Ammon's horn (tissue), 1 donor: ENCODE data around the gene NDUFA11.

ENCODE experiments used
- DNase-seq: peaks from one replicate; pipeline ENCODE4 v3.0.0-alpha.2; 2016; ENCODE audit warnings: low spot score

The NDUFA11 gene

GRCh38 chr19:5903624-5904351 lies at the start of gene NDUFA11:
TSS of gene NDUFA11 (minus strand) at chr19:5903790. CDS start at chr19:5903708, 82 bp downstream.
- DNase-seq: peak; percentile 93

- no peak for DNase-seq
These were observed 49.5 kb upstream of the NDUFA11 start for GRCh38 chr19:5953030-5953589.

DNA sequence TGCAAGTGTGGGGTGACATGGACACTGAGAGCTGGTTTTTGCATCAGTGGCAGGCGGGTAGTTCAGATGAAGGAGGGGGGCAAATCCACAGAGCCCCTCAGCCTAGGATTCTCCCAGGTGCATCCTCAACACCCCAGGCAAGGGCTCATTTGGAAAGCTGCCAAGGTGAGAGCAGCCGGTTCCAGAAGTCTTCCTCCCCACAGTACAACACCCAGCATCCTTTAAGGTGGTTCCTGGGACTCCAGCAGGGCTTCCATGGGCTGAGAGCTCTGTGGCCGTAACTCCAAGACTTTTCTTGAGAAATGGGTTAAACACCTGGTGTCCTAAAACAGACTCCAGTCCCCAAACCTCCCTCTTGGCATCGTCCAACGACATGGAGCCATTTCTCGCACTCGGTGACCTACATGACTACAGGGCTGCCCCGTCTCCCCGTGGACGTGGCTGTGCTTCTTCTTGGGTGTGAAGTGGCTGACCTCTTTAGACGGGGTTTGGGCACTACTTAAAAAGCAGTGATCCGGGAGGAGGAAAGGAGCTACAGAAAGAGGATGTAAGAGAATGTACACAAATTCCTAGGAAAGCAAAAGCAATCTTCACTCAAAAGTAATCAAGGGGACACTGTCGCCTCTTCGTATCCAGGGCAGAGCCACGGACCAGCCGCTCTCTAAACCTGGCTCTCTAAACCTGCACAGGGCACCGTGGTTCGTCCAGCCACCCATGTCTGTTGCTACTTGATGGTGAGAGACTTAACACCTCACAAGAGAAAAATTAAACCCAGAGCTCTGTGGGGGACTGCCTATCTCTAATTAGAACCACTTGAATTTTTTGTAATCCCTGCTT lies 48.8 kb upstream of the NDUFA11 start:
- DNase-seq: no peak

GRCh38 chr19:5951338-5951861 lies 47.8 kb upstream of the NDUFA11 start:
- peak; percentile 71 for DNase-seq

- DNase-seq: no peak
These were observed 47.2 kb upstream of the NDUFA11 start for GRCh38 chr19:5950741-5951140.

DNA sequence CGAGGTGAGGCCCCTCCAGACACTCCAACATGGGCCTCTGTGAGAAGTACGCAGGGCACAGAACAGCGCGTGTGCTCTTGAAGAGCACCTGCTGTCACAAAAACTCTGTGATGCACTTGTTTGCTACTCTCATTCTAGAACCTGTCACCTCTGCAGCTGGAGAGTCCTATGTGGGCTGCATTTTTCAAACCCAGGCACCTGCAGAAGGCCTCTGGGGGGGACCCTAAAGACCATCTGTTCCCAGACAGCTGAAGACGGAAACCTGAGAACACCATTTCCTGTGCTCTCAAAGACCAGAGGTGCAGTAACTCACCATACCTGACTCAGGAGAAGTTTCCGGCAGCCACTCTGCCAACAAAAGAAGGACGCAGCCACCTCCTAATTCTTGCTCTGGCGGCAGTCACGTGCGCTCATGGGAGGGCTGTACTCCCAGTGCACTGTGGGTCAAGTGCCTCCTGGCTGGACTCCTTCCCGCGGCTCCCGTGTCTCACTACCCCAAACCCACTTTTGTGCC lies 46.3 kb upstream of the NDUFA11 start:
- DNase-seq: no peak

GRCh38 chr19:5948752-5949564 lies 45.4 kb upstream of the NDUFA11 start:
- DNase-seq: peak; percentile 53

DNA sequence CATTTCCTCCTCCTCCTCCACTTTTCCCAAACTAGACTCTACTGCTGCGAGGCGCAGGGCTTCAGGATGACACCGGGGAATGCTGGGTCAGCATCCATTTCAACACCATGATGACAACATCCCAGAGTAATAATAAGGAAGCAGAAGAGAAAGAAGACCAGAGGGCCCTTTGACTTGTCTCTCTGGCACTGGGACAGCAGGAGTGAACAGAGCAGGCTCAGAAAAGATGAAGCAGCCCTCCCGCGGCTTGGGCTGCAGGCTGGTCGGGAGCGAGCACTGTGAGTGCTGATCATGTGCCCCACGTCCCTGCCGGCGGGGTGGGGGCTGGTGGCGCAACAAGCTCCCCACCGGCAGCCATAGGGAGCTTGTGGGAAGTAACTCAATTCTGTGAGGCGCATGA lies 43.8 kb upstream of the NDUFA11 start:
- peak; percentile 94 for DNase-seq

DNA sequence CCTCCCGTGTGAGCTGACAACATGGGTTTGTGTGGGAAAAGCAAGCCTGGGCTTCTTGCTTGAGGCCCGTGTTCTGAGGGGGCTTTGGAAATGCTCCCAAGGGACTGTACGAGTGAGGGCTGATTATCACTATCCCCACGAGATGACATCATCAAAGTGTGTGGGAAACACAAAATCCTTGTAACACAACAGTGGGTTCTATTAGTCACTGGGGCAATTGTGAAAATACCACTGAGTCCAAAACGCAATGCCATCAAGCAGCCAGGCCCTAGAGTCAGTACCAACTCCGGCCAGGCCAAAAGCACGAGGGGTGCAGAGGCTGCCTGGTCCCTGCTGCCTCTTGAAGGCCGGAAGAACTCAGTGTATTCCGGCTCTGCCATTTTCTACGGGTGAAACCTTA lies 40.0 kb upstream of the NDUFA11 start:
- no peak for DNase-seq

DNA sequence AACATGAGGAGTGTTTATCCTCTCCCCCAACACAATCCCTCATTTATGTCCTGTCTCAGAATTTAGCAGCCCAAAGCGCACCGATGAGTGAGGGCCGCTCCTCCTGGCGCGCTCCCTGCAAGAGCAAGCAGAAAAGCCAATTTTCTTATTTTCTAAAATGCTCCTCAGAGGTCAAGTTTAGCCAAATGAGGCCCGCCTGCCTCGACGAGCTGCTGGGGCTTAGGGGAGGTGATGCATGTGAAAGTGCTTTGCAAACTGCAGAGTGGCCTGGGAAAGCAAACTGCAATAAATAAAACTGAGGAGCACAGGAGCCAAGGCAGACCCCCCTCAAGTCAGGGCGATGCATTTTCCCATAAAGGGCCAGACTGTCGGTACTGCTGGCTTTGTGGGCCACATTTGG lies 39.5 kb upstream of the NDUFA11 start:
- no peak for DNase-seq

DNA sequence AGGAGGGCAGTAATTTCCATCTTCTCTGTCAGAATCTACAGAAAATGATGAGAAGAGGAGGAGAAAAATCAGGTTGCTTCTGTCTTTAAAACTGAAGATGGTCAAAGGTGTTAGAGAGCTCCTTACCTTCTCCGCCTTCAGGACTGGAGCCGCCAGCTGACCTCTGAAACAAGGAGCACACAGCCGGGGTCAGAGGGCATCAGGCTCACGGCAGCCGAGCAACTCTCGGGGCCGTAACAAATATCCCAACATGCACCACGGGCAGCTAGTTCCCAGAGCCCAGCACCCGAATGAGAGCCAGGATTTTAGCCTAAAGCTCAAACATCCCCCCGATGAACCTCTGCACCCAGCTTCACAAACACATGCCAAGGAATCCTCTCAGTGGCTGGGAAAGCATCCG lies 38.1 kb upstream of the NDUFA11 start:
- DNase-seq: no peak

DNA sequence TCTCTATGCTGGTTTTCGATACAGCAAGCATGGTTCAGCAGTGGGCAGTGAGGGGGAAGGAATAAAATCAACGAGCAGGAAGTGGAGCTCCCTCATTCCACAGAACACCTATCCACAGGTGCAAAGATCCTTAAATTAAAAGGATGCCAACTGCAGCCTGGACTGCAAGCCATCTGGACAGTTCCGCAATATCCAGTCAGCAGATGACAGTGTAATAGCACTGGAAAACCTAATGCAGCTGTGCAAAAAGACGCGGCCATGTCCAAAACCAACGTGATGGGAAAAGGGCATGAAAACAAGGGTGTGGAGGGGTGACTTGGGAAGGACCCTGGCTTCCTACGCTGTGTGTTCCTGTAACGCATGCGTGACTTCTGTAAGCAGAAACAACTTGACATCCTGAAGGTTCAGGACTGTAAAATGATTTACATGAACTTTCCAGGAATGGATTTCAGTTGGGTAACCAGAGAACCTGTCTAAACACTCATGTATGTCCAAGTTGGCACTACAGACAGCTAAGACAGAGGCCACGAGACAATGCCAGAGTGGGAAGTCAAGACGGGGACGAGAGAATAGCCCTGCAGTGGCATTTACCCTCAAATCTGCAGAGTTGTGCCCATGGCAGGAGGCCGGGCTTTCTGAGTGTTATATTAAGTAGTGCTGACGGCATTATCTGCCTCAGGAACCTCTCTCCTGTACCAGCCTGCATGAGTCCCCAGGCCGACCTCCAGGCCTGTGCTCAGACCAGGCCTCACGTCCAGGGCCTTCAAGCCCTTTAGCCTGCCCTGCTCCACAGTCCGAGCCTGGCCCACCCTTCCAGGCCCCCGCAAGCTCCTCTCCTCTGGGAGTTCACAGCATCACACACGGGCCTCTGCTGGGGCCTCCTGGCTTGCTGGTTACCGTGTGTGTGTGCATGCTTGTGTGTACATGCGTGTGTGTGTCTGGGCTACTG lies 36.9 kb upstream of the NDUFA11 start:
- no peak for DNase-seq

DNA sequence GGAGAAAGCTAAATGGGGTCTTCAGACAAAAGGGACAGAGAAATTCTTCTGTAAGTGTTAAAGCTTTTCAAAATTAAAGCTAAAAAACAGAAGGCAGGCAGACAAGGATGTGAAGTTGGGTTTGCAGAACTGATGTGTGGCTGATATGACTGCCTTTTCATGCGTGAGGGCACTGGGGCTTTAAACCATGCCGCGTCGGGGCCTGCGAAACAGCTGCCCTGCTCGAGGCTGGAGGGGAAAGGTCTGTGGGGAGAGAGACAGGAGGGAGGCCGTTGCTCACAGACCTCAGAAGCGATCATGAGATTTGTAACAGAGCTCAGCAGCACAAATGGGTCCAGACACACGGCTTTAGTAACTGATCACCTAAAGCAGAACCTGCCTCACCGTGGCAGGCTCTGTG lies 34.0 kb upstream of the NDUFA11 start:
- no peak for DNase-seq

DNA sequence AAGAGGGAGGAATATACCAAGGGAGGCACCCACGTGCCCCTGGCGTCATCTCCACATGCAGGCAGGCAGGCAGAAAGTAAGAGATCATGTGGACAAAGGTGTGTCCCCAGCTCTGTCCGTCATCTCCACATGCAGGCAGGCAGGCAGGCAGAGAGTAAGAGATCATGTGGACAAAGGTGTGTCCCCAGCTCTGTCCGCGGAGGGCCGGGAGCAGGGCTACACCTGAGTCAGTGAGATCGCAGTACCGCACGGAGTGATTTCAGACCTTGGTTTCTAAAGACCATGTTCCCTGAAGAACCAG lies 32.7 kb upstream of the NDUFA11 start:
- DNase-seq: no peak

DNA sequence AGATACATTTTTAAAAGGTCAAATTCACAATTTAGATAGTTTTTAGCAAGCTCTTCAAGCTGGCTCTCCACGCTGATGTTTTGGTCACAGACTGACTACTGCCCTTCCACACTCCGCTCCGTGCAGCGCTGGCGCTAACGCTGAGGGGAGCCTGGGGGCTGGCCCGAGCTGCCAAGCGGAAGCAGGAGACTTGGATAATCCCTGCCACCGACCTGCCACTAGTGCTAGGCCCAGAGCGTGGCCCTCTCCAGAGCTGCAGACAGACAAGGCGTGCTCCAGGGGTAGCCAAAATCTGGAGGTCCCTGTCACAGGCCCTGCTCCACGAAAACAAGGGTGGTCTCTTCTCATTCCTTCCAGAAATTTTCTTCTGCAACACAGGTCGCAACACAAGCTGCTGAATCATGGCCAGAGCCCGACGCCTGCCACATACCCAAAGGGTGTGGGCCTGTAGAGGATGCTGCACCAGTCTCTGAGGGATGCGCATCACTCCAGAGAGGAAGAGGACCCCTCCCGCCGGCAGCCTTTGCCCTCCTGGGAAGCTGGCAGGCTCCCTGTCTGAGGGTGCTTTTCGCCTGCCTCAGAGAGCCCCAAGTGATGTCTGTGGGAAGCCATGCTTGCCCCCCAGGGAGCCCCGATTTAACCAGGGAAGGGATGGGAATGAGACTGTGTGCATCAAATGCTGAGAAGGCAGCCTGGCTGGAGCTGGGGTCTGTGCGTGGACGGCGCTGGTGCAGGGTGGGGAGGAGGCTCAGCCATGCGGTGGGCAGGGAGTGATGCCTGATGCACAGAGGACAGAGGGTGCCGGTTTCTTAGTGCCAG lies 32.1 kb upstream of the NDUFA11 start:
- no peak for DNase-seq

DNA sequence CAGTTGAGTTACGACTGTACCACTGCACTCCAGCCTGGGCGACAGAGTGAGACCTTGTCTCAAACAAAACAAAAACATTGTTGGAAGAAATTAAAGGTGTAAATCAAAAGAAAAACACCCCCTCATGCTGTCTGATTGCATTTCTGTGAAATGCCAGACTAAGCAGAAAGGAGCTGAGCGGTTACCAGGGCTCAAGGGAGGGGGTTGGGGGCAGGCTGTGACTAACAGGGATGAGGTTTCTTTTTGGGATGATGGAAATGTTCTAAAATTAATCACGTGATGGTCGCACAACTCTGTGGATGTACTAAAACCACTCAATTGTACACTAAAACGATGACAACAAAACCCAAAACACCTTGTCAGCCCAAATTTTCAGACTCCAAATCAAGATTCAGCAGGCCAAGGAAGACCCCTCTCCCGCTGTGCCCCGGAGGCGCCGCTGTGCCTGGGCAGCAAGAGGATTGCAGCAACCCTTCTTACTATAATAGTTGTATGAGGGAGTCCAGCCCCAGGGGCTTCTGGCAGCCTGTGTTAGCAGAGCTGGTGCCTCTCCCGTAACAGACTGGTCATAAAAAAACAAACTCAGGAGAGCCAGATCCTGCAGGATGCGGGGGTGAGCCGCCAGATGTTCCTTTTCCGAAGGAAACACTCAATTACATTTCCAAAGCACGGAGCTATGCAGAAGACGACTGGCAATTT lies 31.3 kb upstream of the NDUFA11 start:
- DNase-seq: no peak

DNA sequence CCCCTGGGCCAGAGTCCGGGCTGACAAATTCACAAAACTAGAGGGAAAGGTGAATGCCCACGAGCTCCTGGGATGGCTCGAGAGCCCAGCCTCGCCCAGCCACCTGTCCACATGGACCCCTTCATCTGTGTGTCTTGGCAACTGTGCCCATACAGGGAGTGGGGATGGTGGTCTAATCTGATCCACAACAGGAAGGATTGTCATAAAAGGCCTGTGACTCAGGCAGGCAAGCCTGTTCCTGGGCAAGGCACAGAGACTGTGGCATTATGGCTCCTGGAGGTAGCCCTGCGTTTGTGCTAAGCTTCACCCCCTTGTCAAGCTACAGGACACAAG lies 30.4 kb upstream of the NDUFA11 start:
- DNase-seq: no peak

DNA sequence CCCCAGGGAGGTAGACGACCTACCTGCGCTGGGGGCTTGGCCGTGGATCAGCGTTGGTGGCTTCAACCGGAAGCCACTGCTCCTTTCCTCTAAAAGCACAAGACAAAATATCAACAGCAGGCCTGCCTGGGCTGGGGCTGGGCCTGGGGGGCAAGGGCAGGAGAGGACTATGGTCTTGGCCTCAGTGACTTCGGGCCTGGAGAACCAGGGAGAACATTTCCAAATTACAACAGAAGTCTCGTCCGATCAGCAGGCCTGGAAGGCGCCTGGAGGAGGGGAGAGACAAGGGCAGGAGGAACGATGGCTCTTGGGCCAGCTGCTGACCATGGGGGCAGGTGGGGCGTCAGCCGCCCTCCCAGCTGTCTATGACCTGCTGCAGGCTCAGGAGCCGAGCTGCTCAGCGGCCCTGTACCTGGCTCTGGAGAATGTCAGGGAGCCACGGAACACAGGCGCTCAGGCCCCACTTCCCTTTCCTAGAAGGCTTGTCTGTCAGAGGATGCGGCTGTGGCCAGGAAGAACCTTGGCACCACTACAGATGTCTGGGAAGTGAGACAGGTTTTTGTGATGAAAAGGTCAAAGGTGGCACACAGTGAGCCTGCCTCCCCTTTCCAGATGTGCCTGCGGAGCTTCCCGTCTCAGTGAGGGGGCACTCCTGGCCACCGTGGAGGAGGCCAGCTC lies 29.9 kb upstream of the NDUFA11 start:
- DNase-seq: no peak
